H1 (cell line): Measurements from ENCODE around the gene FGGY. TPM values are rescaled to one million over a fixed set of nuclear protein-coding genes. Genes with fewer than 3 reads are reported as not detected.

Experiments used
- CTCF ChIA-PET: fragments of 300-600 bp; sonication (Branson Sonifier 250); formaldehyde crosslinking; loops from one replicate; lab custom pipeline; 2021; ENCODE audit not compliant: partially characterized antibody; lab: Charles Lee
- POLR2A ChIA-PET: fragments of 300-600 bp; sonication (Branson Sonifier 250); formaldehyde crosslinking; loops from one replicate; lab custom pipeline; 2021; ENCODE audit warnings: inconsistent platforms; ENCODE audit not compliant: partially characterized antibody; lab: Charles Lee
- DNase-seq, 2 experiments: peaks; one replicate each; pipeline versions ENCODE4 v3.0.0 to v3.0.0-alpha.2; 2010 to 2022; ENCODE audit warnings: low spot score in 2 of 2, low read depth in 1 of 2, mixed read lengths in 1 of 2
- FAIRE-seq: peaks from 2 replicates; lab custom pipeline; 2011; peaks lifted over from hg19 to GRCh38; lab: Jason Lieb, UNC
- H2AFZ ChIP-seq: 2 replicates; pipeline ENCODE4 v1.8.1; 2012; ENCODE audit warnings: low read length, inconsistent platforms
- H2AK5ac ChIP-seq: 2 replicates; pipeline ENCODE4 v1.6.1; 2013; ENCODE audit warnings: low read depth, low read length
- H2BK120ac ChIP-seq: replicated peaks from 2 replicates; pipeline ENCODE3; 2013; ENCODE audit warnings: low read depth, low read length, inconsistent platforms
- H2BK12ac ChIP-seq: 2 replicates; pipeline ENCODE4 v1.6.1; 2013; ENCODE audit warnings: low read depth, low read length
- H2BK15ac ChIP-seq: 2 replicates; pipeline ENCODE4 v1.6.1; 2013; ENCODE audit warnings: low read length
- H2BK20ac ChIP-seq: 2 replicates; pipeline ENCODE4 v1.6.1; 2013; ENCODE audit warnings: low read length
- H2BK5ac ChIP-seq: 2 replicates; pipeline ENCODE4 v1.6.1; 2013; ENCODE audit warnings: low read depth, low read length
- H3K14ac ChIP-seq: 2 replicates; pipeline ENCODE4 v1.6.1; 2013; ENCODE audit warnings: inconsistent platforms; ENCODE audit not compliant: insufficient read length
- H3K18ac ChIP-seq: 2 replicates; pipeline ENCODE4 v1.6.1; 2013; ENCODE audit warnings: low read length; ENCODE audit errors: extremely low read depth
- H3K23ac ChIP-seq: 2 replicates; pipeline ENCODE4 v1.6.1; 2013; ENCODE audit warnings: inconsistent platforms; ENCODE audit not compliant: insufficient read length
- H3K23me2 ChIP-seq: 2 replicates; pipeline ENCODE4 v1.6.1; 2013; ENCODE audit warnings: low read depth, low read length
- H3K27ac ChIP-seq: 2 replicates; pipeline ENCODE4 v1.6.1; 2011; ENCODE audit warnings: low read depth, low read length, inconsistent platforms
- H3K27me3 ChIP-seq, 4 experiments: replicated peaks in 1 of 4; 1 replicate in 1 of 4; 2 replicates in 3 of 4; pipeline versions ENCODE4 v1.6.1 to v1.8.1; 2011 to 2013; ENCODE audit warnings: low read length in 3 of 4, mild to moderate bottlenecking in 3 of 4, inconsistent platforms in 2 of 4, mixed read lengths in 2 of 4, moderate library complexity in 1 of 4; ENCODE audit not compliant: control insufficient read depth in 3 of 4, insufficient read depth in 3 of 4; ENCODE audit errors: extremely low read depth in 1 of 4
- H3K36me3 ChIP-seq, 4 experiments: 2 replicates each; pipeline versions ENCODE4 v1.6.1 to v1.8.1; 2011 to 2013; ENCODE audit warnings: mild to moderate bottlenecking in 4 of 4, low read length in 3 of 4, moderate library complexity in 2 of 4, control low read depth in 1 of 4, inconsistent platforms in 1 of 4; ENCODE audit not compliant: insufficient read depth in 4 of 4, control insufficient read depth in 2 of 4
- H3K4ac ChIP-seq: replicated peaks from 2 replicates; pipeline ENCODE3; 2013; ENCODE audit warnings: low read length, low read depth, mixed read lengths, inconsistent platforms; ENCODE audit not compliant: insufficient read length
- H3K4me1 ChIP-seq, 4 experiments: replicated peaks in 1 of 4; 1 replicate in 1 of 4; 2 replicates in 3 of 4; pipeline versions ENCODE4 v1.6.1 to v1.8.1; 2011 to 2013; ENCODE audit warnings: low read length in 3 of 4, inconsistent platforms in 2 of 4, mixed read lengths in 1 of 4; ENCODE audit not compliant: insufficient read depth in 4 of 4, control insufficient read depth in 3 of 4
- H3K4me2 ChIP-seq, 2 experiments: 2 replicates each; pipeline versions ENCODE4 v1.6.1 to v1.8.1; 2011 to 2013; ENCODE audit warnings: low read depth in 2 of 2, low read length in 2 of 2, control low read depth in 1 of 2, inconsistent platforms in 1 of 2, mild to moderate bottlenecking in 1 of 2; ENCODE audit not compliant: insufficient read depth in 1 of 2
- H3K4me3 ChIP-seq, 4 experiments: fragments of 200-600, 300-600 bp in 1 of 4; sonication (generic), shearing (Covaris generic), sonication (Bioruptor Twin) in 1 of 4; 2 replicates each; pipeline versions ENCODE4 v1.5.1 to v1.8.1; 2011 to 2016; ENCODE audit warnings: low read length in 4 of 4, low read depth in 3 of 4, control low read depth in 2 of 4, inconsistent platforms in 2 of 4, mild to moderate bottlenecking in 2 of 4, mixed read lengths in 1 of 4, moderate library complexity in 1 of 4; ENCODE audit not compliant: insufficient read depth in 2 of 4; ENCODE audit errors: extremely low read depth in 1 of 4
- H3K56ac ChIP-seq: replicated peaks from 2 replicates; pipeline ENCODE3; 2013; ENCODE audit warnings: low read depth, mild to moderate bottlenecking, mixed read lengths, low read length, inconsistent platforms; ENCODE audit not compliant: insufficient read length
- H3K79me1 ChIP-seq: 2 replicates; pipeline ENCODE4 v1.6.1; 2013; ENCODE audit warnings: low read depth, low read length, control low read depth
- H3K79me2 ChIP-seq, 2 experiments: 2 replicates each; pipeline versions ENCODE4 v1.6.1 to v1.8.1; 2012 to 2013; ENCODE audit warnings: low read length in 2 of 2, mild to moderate bottlenecking in 2 of 2, inconsistent platforms in 1 of 2; ENCODE audit not compliant: insufficient read depth in 2 of 2, control insufficient read depth in 1 of 2
- H3K9ac ChIP-seq, 4 experiments: replicated peaks in 1 of 4; 1 replicate in 1 of 4; 2 replicates in 3 of 4; pipeline versions ENCODE4 v1.6.1 to v1.8.1; 2011 to 2013; ENCODE audit warnings: low read depth in 3 of 4, low read length in 3 of 4, control low read depth in 2 of 4, mild to moderate bottlenecking in 2 of 4, moderate library complexity in 2 of 4, inconsistent platforms in 1 of 4; ENCODE audit errors: extremely low read depth in 1 of 4
- H3K9me3 ChIP-seq, 2 experiments: 2 replicates each; pipeline versions ENCODE4 v1.6.1 to v1.8.1; 2012 to 2013; ENCODE audit warnings: mild to moderate bottlenecking in 2 of 2, moderate library complexity in 2 of 2, control low read depth in 1 of 2, inconsistent platforms in 1 of 2, low read depth in 1 of 2, low read length in 1 of 2, mixed read lengths in 1 of 2; ENCODE audit not compliant: insufficient read depth in 2 of 2
- H4K20me1 ChIP-seq, 2 experiments: replicated peaks in 1 of 2; 2 replicates each; pipeline versions ENCODE3 to v1.8.1; 2011 to 2013; ENCODE audit warnings: inconsistent platforms in 2 of 2, low read length in 2 of 2, mild to moderate bottlenecking in 1 of 2; ENCODE audit not compliant: insufficient read depth in 2 of 2, control insufficient read depth in 1 of 2
- H4K5ac ChIP-seq: 2 replicates; pipeline ENCODE4 v1.6.1; 2013; ENCODE audit warnings: low read length, low read depth, mixed read lengths, inconsistent platforms; ENCODE audit not compliant: insufficient read length
- H4K8ac ChIP-seq: 2 replicates; pipeline ENCODE4 v1.8.0; 2013; ENCODE audit warnings: mild to moderate bottlenecking, moderate library complexity, low read length, inconsistent platforms; ENCODE audit not compliant: insufficient read depth; ENCODE audit errors: extremely low read depth
- H4K91ac ChIP-seq: replicated peaks from 2 replicates; pipeline ENCODE3; 2013; ENCODE audit warnings: low read length, mixed read lengths, inconsistent platforms; ENCODE audit not compliant: insufficient read length
- ATF2 ChIP-seq: IDR thresholded peaks from 2 replicates; pipeline ENCODE4 v1.6.1; 2012; ENCODE audit warnings: low read length, inconsistent platforms
- JUND ChIP-seq: IDR thresholded peaks from 2 replicates; pipeline ENCODE4 v1.6.1; 2011; ENCODE audit warnings: mild to moderate bottlenecking, improper control_type of control experiment, low read length
- POU5F1 ChIP-seq: IDR thresholded peaks from 2 replicates; pipeline ENCODE4 v1.6.1; 2011; ENCODE audit warnings: low read depth, mild to moderate bottlenecking, low read length, moderate library complexity
- RAD21 ChIP-seq, 2 experiments: IDR thresholded peaks in 1 of 2; conservative IDR thresholded peaks in 1 of 2; 2 replicates each; pipeline ENCODE4 v1.6.1; 2011; ENCODE audit warnings: low read depth in 2 of 2, low read length in 2 of 2, improper control_type of control experiment in 1 of 2, inconsistent platforms in 1 of 2, mild to moderate bottlenecking in 1 of 2, moderate library complexity in 1 of 2
- RFX5 ChIP-seq: IDR thresholded peaks from 2 replicates; pipeline ENCODE4 v1.6.1; 2011; ENCODE audit warnings: low read depth, low read length, improper control_type of control experiment, borderline replicate concordance
- SAP30 ChIP-seq: fragments of 300-600 bp; sonication (generic); IDR thresholded peaks from 2 replicates; pipeline ENCODE4 v1.7.1; 2012; ENCODE audit warnings: low read length, moderate library complexity, mild to moderate bottlenecking, inconsistent platforms; ENCODE audit not compliant: insufficient read depth, insufficient replicate concordance
- SIN3A ChIP-seq, 2 experiments: IDR thresholded peaks in 1 of 2; conservative IDR thresholded peaks in 1 of 2; 2 replicates each; pipeline ENCODE4 v1.6.1; 2011 to 2012; ENCODE audit warnings: low read length in 2 of 2, improper control_type of control experiment in 1 of 2, low read depth in 1 of 2, mild to moderate bottlenecking in 1 of 2
- SIRT6 ChIP-seq: IDR thresholded peaks from one replicate; pipeline ENCODE4 v1.7.1; 2012; ENCODE audit warnings: low read length, inconsistent platforms
- SRF ChIP-seq: IDR thresholded peaks from 2 replicates; pipeline ENCODE4 v1.6.1; 2011; ENCODE audit warnings: mild to moderate bottlenecking, low read depth, low read length, moderate library complexity
- YY1 ChIP-seq: IDR thresholded peaks from 2 replicates; pipeline ENCODE4 v1.6.1; 2011; ENCODE audit warnings: low read depth, mild to moderate bottlenecking, low read length
- WGBS, 2 experiments: shearing (Covaris generic) in 1 of 2; methylation state at CpG; one replicate each; pipeline versions ENCODE4 v1.1.6 to v1.1.7; 2013 to 2015; ENCODE audit warnings: low lambda C conversion rate in 2 of 2, mixed read lengths in 2 of 2, inconsistent platforms in 1 of 2, low coverage in 1 of 2, missing lambda C conversion rate in 1 of 2; ENCODE audit not compliant: insufficient replicate concordance in 2 of 2, insufficient coverage in 1 of 2, insufficient read length in 1 of 2; ENCODE audit errors: extremely low coverage in 1 of 2, missing lambda C conversion rate in 1 of 2; 5-methylcytosine and 5-hydroxymethylcytosine counted together
- polyA plus RNA-seq, 7 experiments: library from polyadenylated mRNA; depleted of rRNA in 3 of 7; stranded (reverse) in 5 of 7; unstranded in 2 of 7; fragments of >200 nt in 5 of 7; fragments of 200-250 nt in 2 of 7; gene quantifications; 1 replicate in 5 of 7; 2 replicates in 1 of 7; 4 replicates in 1 of 7; pipeline versions ENCODE4 v1.2.1 to v1.2.3, GENCODE V29; 2011 to 2013; ENCODE audit warnings: missing spikeins in 2 of 7, mixed read lengths in 2 of 7
- total RNA-seq: library from RNA; stranded (reverse); fragmentation: NEBNext Ultra II Directional; extraction: Animal tissue kit (Norgen Biotek cat#: 25700); gene quantifications from 2 replicates; pipeline ENCODE4 v1.2.1, GENCODE V29; 2021

Gene FGGY
- total and polyA plus RNA-seq, 2 of the 8 experiments (the other 6 are each of a cell fraction or from before 2014, with no cell fraction given): 10.3 to 12.5 TPM

GRCh38 chr1:59596432-59596831 lies 299.5 kb downstream of the FGGY start:
- Histone ChIP-seq H3K14ac (no peak overlapping the region), H3K27ac (no peak overlapping the region), H2AFZ (no peak overlapping the region)

More at GRCh38 chr1:59596432-59596831, 299.5 kb downstream of the FGGY start:
- Histone ChIP-seq H4K20me1 (no peaks in the 10 kb centered on the region), H2BK12ac (0 out of 2 replicates have a peak overlapping the region, but pooled peaks have one; percentile 17), H3K9me3 (no peaks in the 10 kb centered on the region), H4K8ac (no peak overlapping the region), H3K27me3 (no peaks in the 10 kb centered on the region), H3K4ac (no peak overlapping the region), H3K18ac (no peak overlapping the region), H2BK5ac (no peak overlapping the region; the same call in 1 of the 2 replicates), H2BK15ac (no peak overlapping the region), H3K56ac (no peak overlapping the region), H2BK20ac (no peak overlapping the region), H3K9ac (no peak overlapping the region), H4K5ac (no peak overlapping the region), H2BK120ac (no peak overlapping the region), H3K79me2 (no peaks in the 10 kb centered on the region), H3K23ac (no peak overlapping the region), H3K79me1 (no peaks in the 10 kb centered on the region), H3K36me3 (no peaks in the 10 kb centered on the region), H3K23me2 (no peaks in the 10 kb centered on the region), H3K4me3 (no peak overlapping the region), H3K4me1 (peaks cover 0 to 3% (median 0%) of the 10 kb centered on the region in 4 experiments; a peak in 1 of 7 replicates), H3K4me2 (no peak overlapping the region), H2AK5ac (no peak overlapping the region), H4K91ac (no peak overlapping the region)
- no peak for DNase-seq
- POLR2A ChIA-PET: interaction anchor here (0.6 kb wide), 1 partner anchor 200 kb away, joined by 3 read pairs; no protein-coding TSS in a partner anchor
- no peak for FAIRE-seq
- no peak for TF ChIP-seq POU5F1
- TF ChIP-seq ATF2: no peak
- TF ChIP-seq YY1: no peak
- no peak for TF ChIP-seq SIRT6
- no peak for TF ChIP-seq SAP30
- TF ChIP-seq SIN3A (conservative IDR thresholded peaks at IDR 0.05 in 1 of 2, IDR thresholded peaks at IDR 0.05 in 1 of 2; ENCODE audit: low read depth in 1 of 2, low read length in 2 of 2): no peak
- TF ChIP-seq SRF: no peak
- no peak for TF ChIP-seq RAD21 (IDR thresholded peaks at IDR 0.05 in 1 of 2, conservative IDR thresholded peaks at IDR 0.05 in 1 of 2; ENCODE audit: low read depth in 2 of 2, low read length in 2 of 2)
- no peak for TF ChIP-seq JUND
- no peak for TF ChIP-seq RFX5
- 100% methylated on average over 3 of the region's 3 CpGs; no CpG with 5 or more reads in 1 of the 2 experiments for WGBS, 2 experiments
- CTCF ChIA-PET: interaction anchor here (0.8 kb wide), 1 partner anchor 18 kb away, joined by 3 read pairs; no protein-coding TSS in a partner anchor
